K562 (cell line): ENCODE results near the gene SLC5A2. TPM values are rescaled to one million over a fixed set of nuclear protein-coding genes. Genes with fewer than 3 reads are reported as not detected.

Source experiments
- BHLHE40 ChIP-seq: IDR thresholded peaks from 2 replicates; pipeline ENCODE4 v1.6.1; 2011; ENCODE audit warnings: low read length, improper control_type of control experiment
- KDM5B ChIP-seq: fragments of 200-600 bp; sonication (generic); IDR thresholded peaks from 2 replicates; pipeline ENCODE4 v1.6.1; 2012; ENCODE audit warnings: low read depth, mild to moderate bottlenecking, moderate library complexity, low read length, control low read depth, inconsistent platforms; ENCODE audit not compliant: insufficient replicate concordance
- L3MBTL2 ChIP-seq: fragments of 450-650 bp; IDR thresholded peaks from 2 replicates; pipeline ENCODE4 v1.6.1; 2016; ENCODE audit warnings: mild to moderate bottlenecking, moderate library complexity
- MEIS2 ChIP-seq: fragments of 450-650 bp; IDR thresholded peaks from 2 replicates; pipeline ENCODE4 v1.6.1; 2014; ENCODE audit warnings: mild to moderate bottlenecking; ENCODE audit not compliant: partially characterized antibody
- SAFB2 ChIP-seq: fragments of 200-400 bp; formaldehyde crosslinking; IDR thresholded peaks from 2 replicates; pipeline ENCODE4 v1.6.1; 2018; ENCODE audit warnings: borderline replicate concordance, low read length, low read depth, moderate library complexity; ENCODE audit not compliant: severe bottlenecking
- ZNF318 ChIP-seq, 2 experiments: fragments of 450-650 bp; IDR thresholded peaks; 2 replicates each; pipeline ENCODE4 v1.6.1; 2016; ENCODE audit warnings: mild to moderate bottlenecking in 2 of 2, borderline replicate concordance in 1 of 2, low read depth in 1 of 2, moderate library complexity in 1 of 2
- ZNF398 ChIP-seq: fragments of 250-450 bp; sonication (Bioruptor Pico); IDR thresholded peaks from 2 replicates; pipeline ENCODE4 v1.8.0; 2021; ENCODE audit warnings: moderate library complexity, mild to moderate bottlenecking, inconsistent platforms
- ZNF639 ChIP-seq, 2 experiments: fragments of 200-800 bp in 1 of 2; sonication (Bioruptor generic) in 1 of 2; sonication (generic) in 1 of 2; formaldehyde crosslinking in 1 of 2; IDR thresholded peaks in 1 of 2; conservative IDR thresholded peaks in 1 of 2; 2 replicates each; pipeline versions ENCODE4 v1.5.0 to v1.6.1; 2016 to 2020; ENCODE audit warnings: missing compliant biosample characterization in 1 of 2, missing genetic modification characterization in 1 of 2, missing genetic modification reagents in 1 of 2
- polyA plus RNA-seq, 8 experiments: library from polyadenylated mRNA; depleted of rRNA in 4 of 8; stranded (reverse) in 5 of 8; unstranded in 3 of 8; fragments of >200 nt; fragmentation: Nextera tagmentation in 2 of 8; fragmentation: Illumina TruSeq in 1 of 8; extraction: Ambion mirVana in 2 of 8; extraction: Trizol in 1 of 8; gene quantifications; 2 replicates each; pipeline versions ENCODE4 v1.2.1 to v1.2.3, GENCODE V29; 2011 to 2014; ENCODE audit warnings: inconsistent platforms in 1 of 8, missing spikeins in 1 of 8
- total RNA-seq, 7 experiments: library from RNA; depleted of rRNA in 6 of 7; stranded (reverse); fragments of >200 nt in 6 of 7; fragmentation: Illumina TruSeq in 2 of 7; extraction: Trizol in 2 of 7; gene quantifications; 2 replicates each; pipeline versions ENCODE4 v1.2.1 to v1.2.3, GENCODE V29; 2011 to 2021; ENCODE audit warnings: low replicate concordance in 1 of 7

Gene SLC5A2
- total and polyA plus RNA-seq, 9 of the 15 experiments (the other 6 are each of a cell fraction or from before 2014, with no cell fraction given), result 0.07 to 2.7 (median 2.2) TPM; not detected in 6

- TF ChIP-seq ZNF398 (CRISPR knock-in tag) (no peak), ZNF639 (CRISPR knock-in tag; conservative IDR thresholded peaks at IDR 0.05 in 1 of 2, IDR thresholded peaks at IDR 0.05 in 1 of 2) (no peak), ZNF318 (IDR thresholded peaks at IDR 0.05; ENCODE audit: borderline replicate concordance in 1 of 2, low read depth in 1 of 2) (no peak), MEIS2 (peak; percentile 46), L3MBTL2 (0 out of 2 replicates have a peak, but pooled peaks have one; percentile 37), KDM5B (no peak), SAFB2 (no peak), BHLHE40 (peak; percentile 79)
Measured at GRCh38 chr16:31535737-31536136, 52.8 kb downstream of the SLC5A2 start (continued).
